ENCODE data around the gene PCDHGA3. TPM values are rescaled to one million over a fixed set of nuclear protein-coding genes. Genes with fewer than 3 reads are reported as not detected.

PCDHGA3 gene
- polyA plus RNA-seq, 1 donor (not counting 4 experiments of a cell fraction or from before 2014, with no cell fraction given) = 0.03 TPM

DNA sequence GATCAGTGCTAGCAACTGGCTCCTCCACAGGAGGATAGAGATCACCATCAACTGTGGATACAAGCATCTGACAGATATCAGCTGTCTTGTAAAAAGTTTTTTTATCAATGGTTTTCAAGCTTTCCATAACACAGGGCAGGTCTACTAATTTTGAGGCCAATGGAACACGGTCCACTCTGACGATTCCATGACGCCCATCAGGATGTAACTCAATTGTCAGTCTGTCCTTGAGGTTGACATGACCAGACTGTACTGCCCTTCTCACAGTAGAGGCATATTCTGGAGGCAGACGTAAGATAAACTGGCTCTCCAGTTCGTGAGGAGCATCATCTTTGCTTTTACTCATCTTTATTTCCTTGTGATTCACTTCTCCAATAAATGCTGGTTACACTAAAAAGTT is 23.9 kb upstream of the PCDHGA3 start:
- FAIRE-seq (no peak), DNase-seq (ENCODE audit: low read depth, low spot score) (no peak)
- dilution Hi-C loops (cut with MboI; ENCODE audit: extremely low pct_ligation_motif_present, low sequenced_read_pairs) = no loop called here
- no peak overlapping the region for H2AFZ ChIP-seq (ENCODE audit: control insufficient read depth, low read length)
- H3K4me1 ChIP-seq (ENCODE audit: control insufficient read depth, extremely low read depth, insufficient read depth, low read length) = peaks cover 8% of the 10 kb centered on the region
- peak overlapping the region; percentile 75 to 98 (median 97) for H3K4me3 ChIP-seq (ENCODE audit: control insufficient read depth in 2 of 3, extremely low read depth in 1 of 3, insufficient read depth in 2 of 3, low read depth in 1 of 3, low read length in 3 of 3)
- TF ChIP-seq EZH2 (IDR thresholded peaks at IDR 0.05; ENCODE audit: low read length) = no peak
- TF ChIP-seq, protein P1, sequence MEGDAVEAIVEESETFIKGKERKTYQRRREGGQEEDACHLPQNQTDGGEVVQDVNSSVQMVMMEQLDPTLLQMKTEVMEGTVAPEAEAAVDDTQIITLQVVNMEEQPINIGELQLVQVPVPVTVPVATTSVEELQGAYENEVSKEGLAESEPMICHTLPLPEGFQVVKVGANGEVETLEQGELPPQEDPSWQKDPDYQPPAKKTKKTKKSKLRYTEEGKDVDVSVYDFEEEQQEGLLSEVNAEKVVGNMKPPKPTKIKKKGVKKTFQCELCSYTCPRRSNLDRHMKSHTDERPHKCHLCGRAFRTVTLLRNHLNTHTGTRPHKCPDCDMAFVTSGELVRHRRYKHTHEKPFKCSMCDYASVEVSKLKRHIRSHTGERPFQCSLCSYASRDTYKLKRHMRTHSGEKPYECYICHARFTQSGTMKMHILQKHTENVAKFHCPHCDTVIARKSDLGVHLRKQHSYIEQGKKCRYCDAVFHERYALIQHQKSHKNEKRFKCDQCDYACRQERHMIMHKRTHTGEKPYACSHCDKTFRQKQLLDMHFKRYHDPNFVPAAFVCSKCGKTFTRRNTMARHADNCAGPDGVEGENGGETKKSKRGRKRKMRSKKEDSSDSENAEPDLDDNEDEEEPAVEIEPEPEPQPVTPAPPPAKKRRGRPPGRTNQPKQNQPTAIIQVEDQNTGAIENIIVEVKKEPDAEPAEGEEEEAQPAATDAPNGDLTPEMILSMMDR (optimal IDR thresholded peaks at IDR 0.05 in 1 of 3, IDR thresholded peaks at IDR 0.05 in 1 of 3, conservative IDR thresholded peaks at IDR 0.05 in 1 of 3; ENCODE audit: extremely low read depth in 1 of 3, insufficient read depth in 2 of 3, low read length in 3 of 3) = no peak
- H3K4me2 ChIP-seq (ENCODE audit: control insufficient read depth, extremely low read depth, insufficient read depth, low read depth, low read length) = peak overlapping the region; percentile 87
- no peaks in the 10 kb centered on the region for H4K20me1 ChIP-seq (ENCODE audit: control insufficient read depth, extremely low read depth, insufficient read depth, low read length)
- H3K27me3 ChIP-seq (ENCODE audit: control insufficient read depth, extremely low read depth, insufficient read depth, low read length) = no peaks in the 10 kb centered on the region
- H3K79me2 ChIP-seq (ENCODE audit: control insufficient read depth, insufficient read depth, low read length) = peaks cover 15% of the 10 kb centered on the region
- H3K9me3 ChIP-seq (ENCODE audit: control insufficient read depth, low read depth, low read length) = peaks cover 22% of the 10 kb centered on the region
- H3K27ac ChIP-seq (ENCODE audit: control insufficient read depth, insufficient read depth, low read length) = no peak overlapping the region
- no peak overlapping the region for H3K9ac ChIP-seq (ENCODE audit: control insufficient read depth, extremely low read depth, insufficient read depth, low read length)
- H3K9me1 ChIP-seq (ENCODE audit: control insufficient read depth, extremely low read depth, insufficient read depth, low read length) = no peaks in the 10 kb centered on the region
- H3K36me3 ChIP-seq (ENCODE audit: control insufficient read depth in 2 of 2, extremely low read depth in 1 of 2, insufficient read depth in 2 of 2, low read length in 2 of 2) = peaks cover 1 to 12% of the 10 kb centered on the region in 2 experiments

DNA sequence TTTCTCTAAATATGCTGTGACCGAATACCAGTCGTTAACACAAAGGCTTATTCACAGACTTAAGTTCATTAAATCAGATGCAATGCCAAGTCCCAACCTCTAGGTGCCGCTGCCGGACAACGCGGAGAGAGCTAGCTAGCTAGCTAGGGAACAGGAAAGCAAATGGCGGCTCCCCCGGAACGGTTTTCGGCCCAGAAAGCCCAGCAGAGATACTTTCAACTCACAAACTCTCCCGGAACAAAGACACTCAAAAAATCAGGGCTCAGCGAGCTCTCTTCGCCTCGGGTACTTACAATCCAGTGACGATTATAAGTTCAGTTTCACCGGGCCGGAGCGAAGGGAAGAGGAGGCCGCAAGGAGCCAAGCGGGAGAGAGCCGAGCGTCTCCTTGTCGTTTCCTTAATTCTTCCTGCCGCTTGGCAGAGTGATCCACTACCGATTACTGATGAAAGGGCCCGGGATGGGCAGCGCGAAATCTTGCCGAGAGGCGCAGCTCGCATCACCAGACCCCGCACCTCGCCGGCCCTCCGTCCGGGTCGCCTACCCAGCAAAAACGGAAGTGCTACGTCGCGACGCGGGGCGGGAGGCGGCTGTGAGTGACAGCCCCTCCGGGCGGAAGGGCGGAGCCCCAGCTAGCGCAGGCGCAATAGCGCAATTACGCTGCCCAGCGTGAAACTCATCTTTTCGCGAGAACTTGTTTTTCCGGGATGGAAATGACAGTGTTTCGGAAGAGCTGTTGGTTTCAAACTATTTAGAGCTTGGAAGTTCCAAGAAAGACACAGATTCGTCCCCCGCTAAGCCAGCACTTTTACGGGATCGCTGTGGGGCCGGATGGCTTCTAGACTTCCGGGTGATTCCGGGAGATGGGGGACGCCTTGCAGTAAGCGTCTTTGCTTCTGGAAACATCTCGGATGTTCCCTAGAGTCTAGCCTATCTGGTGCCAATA is 23.1 kb upstream of the PCDHGA3 start, which contains the start of gene TAF7:
Gene TAF7 (minus strand): TSS at position 560 of the 945 bp plus-strand sequence. CDS start 740 bp downstream, outside the sequence.
- TF ChIP-seq EZH2 (IDR thresholded peaks at IDR 0.05; ENCODE audit: low read length) = no peak
- TF ChIP-seq, protein P1 (optimal IDR thresholded peaks at IDR 0.05 in 1 of 3, IDR thresholded peaks at IDR 0.05 in 1 of 3, conservative IDR thresholded peaks at IDR 0.05 in 1 of 3; ENCODE audit: extremely low read depth in 1 of 3, insufficient read depth in 2 of 3, low read length in 3 of 3) = peak; percentile 82 to 93 (median 87)
- dilution Hi-C loops (cut with MboI; ENCODE audit: extremely low pct_ligation_motif_present, low sequenced_read_pairs) = no loop called here
- peaks cover 8% of the 10 kb centered on the region for H3K4me1 ChIP-seq (ENCODE audit: control insufficient read depth, extremely low read depth, insufficient read depth, low read length)
- FAIRE-seq (peak; percentile 48), DNase-seq (ENCODE audit: low read depth, low spot score) (peak; percentile 62)
- peaks cover 22% of the 10 kb centered on the region for H3K9me3 ChIP-seq (ENCODE audit: control insufficient read depth, low read depth, low read length)
- H3K27me3 ChIP-seq (ENCODE audit: control insufficient read depth, extremely low read depth, insufficient read depth, low read length) = no peaks in the 10 kb centered on the region
- no peaks in the 10 kb centered on the region for H3K9me1 ChIP-seq (ENCODE audit: control insufficient read depth, extremely low read depth, insufficient read depth, low read length)
- peak within 1 kb of the TSS; percentile 99 for H2AFZ ChIP-seq (ENCODE audit: control insufficient read depth, low read length)
- peak within 1 kb of the TSS; percentile 87 for H3K4me2 ChIP-seq (ENCODE audit: control insufficient read depth, extremely low read depth, insufficient read depth, low read depth, low read length)
- peak within 1 kb of the TSS; percentile 96 for H3K27ac ChIP-seq (ENCODE audit: control insufficient read depth, insufficient read depth, low read length)
- peak within 1 kb of the TSS; percentile 75 to 98 (median 97) for H3K4me3 ChIP-seq (ENCODE audit: control insufficient read depth in 2 of 3, extremely low read depth in 1 of 3, insufficient read depth in 2 of 3, low read depth in 1 of 3, low read length in 3 of 3)
- peaks cover 15% of the 10 kb centered on the region for H3K79me2 ChIP-seq (ENCODE audit: control insufficient read depth, insufficient read depth, low read length)
- H4K20me1 ChIP-seq (ENCODE audit: control insufficient read depth, extremely low read depth, insufficient read depth, low read length) = no peaks in the 10 kb centered on the region
- H3K36me3 ChIP-seq (ENCODE audit: control insufficient read depth in 2 of 2, extremely low read depth in 1 of 2, insufficient read depth in 2 of 2, low read length in 2 of 2) = peaks cover 1 to 12% of the 10 kb centered on the region in 2 experiments
- peak within 1 kb of the TSS; percentile 90 for H3K9ac ChIP-seq (ENCODE audit: control insufficient read depth, extremely low read depth, insufficient read depth, low read length)
